GM18505 (cell line): ENCODE results near the gene TP53I3.

ENCODE experiments used
- ATAC-seq: cut with Tn5 transposase; IDR thresholded peaks from one replicate; pipeline ENCODE4 v1.9.1; 2021; ENCODE audit not compliant: unreplicated experiment
- POLR2A ChIP-seq: IDR thresholded peaks from 4 replicates; pipeline ENCODE4 v1.6.1; 2011; ENCODE audit warnings: borderline replicate concordance; ENCODE audit not compliant: insufficient read depth, insufficient read length; ENCODE audit errors: extremely low read depth

Gene TP53I3

GRCh38 chr2:24082787-24083566 lies 1.7 kb downstream of the TP53I3 start:
- no peak for ATAC-seq
- TF ChIP-seq POLR2A = no peak

GRCh38 chr2:24080701-24081100 lies 3.9 kb downstream of the TP53I3 start:
- no peak for ATAC-seq
- no peak for TF ChIP-seq POLR2A

GRCh38 chr2:24077879-24078278 lies 6.8 kb downstream of the TP53I3 start:
- ATAC-seq = no peak
- no peak for TF ChIP-seq POLR2A

- TF ChIP-seq POLR2A = no peak
- ATAC-seq = no peak
Measured at GRCh38 chr2:24077535-24077877, 7.1 kb downstream of the TP53I3 start.

- TF ChIP-seq POLR2A = no peak
- ATAC-seq = no peak
Measured at GRCh38 chr2:24076849-24077534, 7.6 kb downstream of the TP53I3 start.

GRCh38 chr2:24075915-24076848 lies 8.5 kb downstream of the TP53I3 start, which contains the start of gene SF3B6:
SF3B6 (minus strand) TSS chr2:24076326; CDS start chr2:24076229, 97 bp downstream.
- peak; percentile 95 for TF ChIP-seq POLR2A
- peak; percentile 87 for ATAC-seq

GRCh38 chr2:24075259-24075658 lies 9.4 kb downstream of the TP53I3 start:
- no peak for ATAC-seq
- TF ChIP-seq POLR2A = no peak

GRCh38 chr2:24073816-24074215 lies 10.8 kb downstream of the TP53I3 start:
- no peak for ATAC-seq
- no peak for TF ChIP-seq POLR2A

- TF ChIP-seq POLR2A = no peak
- no peak for ATAC-seq
Measured at GRCh38 chr2:24072259-24072658, 12.4 kb downstream of the TP53I3 start.

- no peak for ATAC-seq
- TF ChIP-seq POLR2A = no peak
Measured at GRCh38 chr2:24065341-24065740, 19.3 kb downstream of the TP53I3 start.

GRCh38 chr2:24058564-24059271 lies 25.9 kb downstream of the TP53I3 start:
- TF ChIP-seq POLR2A = no peak
- no peak for ATAC-seq

- no peak for ATAC-seq
- no peak for TF ChIP-seq POLR2A
Measured at GRCh38 chr2:24055750-24056149, 28.9 kb downstream of the TP53I3 start.

GRCh38 chr2:24054366-24055010 lies 30.1 kb downstream of the TP53I3 start:
- ATAC-seq = no peak
- TF ChIP-seq POLR2A = no peak

GRCh38 chr2:24052951-24053350 lies 31.7 kb downstream of the TP53I3 start:
- no peak for ATAC-seq
- TF ChIP-seq POLR2A = no peak
